IMR-90 (cell line): Measurements from ENCODE around the gene ME3. TPM values are rescaled to one million over a fixed set of nuclear protein-coding genes. Genes with fewer than 3 reads are reported as not detected.
A peak's percentile ranks its signal among the peaks of the same experiment; 100 is the strongest.

ENCODE experiments used
- ATAC-seq: fragments of 200-7000 bp; cut with Tn5 transposase; 2 replicates; pipeline ENCODE4 v1.9.1; 2020; ENCODE audit warnings: low read depth, mild to moderate bottlenecking, moderate library complexity
- BruUV-seq: library from RNA; stranded (reverse); fragments of 400-500 nt; replicated peaks from 2 replicates; lab custom pipeline; 2021; lab: Mats Ljungman, UMichigan
- CTCF ChIA-PET: fragments of 300-600 bp; formaldehyde crosslinking; extraction: SDS; loops from one replicate; lab custom pipeline; 2021; ENCODE audit warnings: antibody characterized with exemption; lab: Yijun Ruan, JAX
- POLR2A ChIA-PET: fragments of 300-600 bp; sonication (Branson Sonifier 250); formaldehyde crosslinking; loops from one replicate; lab custom pipeline; 2022; ENCODE audit warnings: antibody characterized with exemption; ENCODE audit not compliant: unreplicated experiment; lab: Charles Lee
- DNase-seq: peaks from one replicate; pipeline ENCODE4 v3.0.0; 2013
- H2AFZ ChIP-seq: replicated peaks from 2 replicates; pipeline ENCODE3; 2013; ENCODE audit warnings: low read length, mild to moderate bottlenecking; ENCODE audit not compliant: poor library complexity
- H2AK5ac ChIP-seq: 2 replicates; pipeline ENCODE4 v1.6.1; 2013; ENCODE audit warnings: low read depth, low read length, inconsistent platforms
- H2AK9ac ChIP-seq: replicated peaks from 2 replicates; pipeline ENCODE3; 2013; ENCODE audit warnings: mild to moderate bottlenecking, low read depth, low read length, moderate library complexity; ENCODE audit not compliant: poor library complexity
- H2BK120ac ChIP-seq: 2 replicates; pipeline ENCODE4 v1.6.1; 2013; ENCODE audit warnings: low read depth, low read length, inconsistent platforms
- H2BK15ac ChIP-seq: 3 replicates; pipeline ENCODE4 v1.6.1; 2013; ENCODE audit warnings: low read depth, low read length, inconsistent platforms
- H2BK20ac ChIP-seq: 2 replicates; pipeline ENCODE4 v1.6.1; 2013; ENCODE audit warnings: low read depth, mild to moderate bottlenecking, inconsistent platforms, low read length, moderate library complexity
- H2BK5ac ChIP-seq: 2 replicates; pipeline ENCODE4 v1.6.1; 2013; ENCODE audit warnings: mild to moderate bottlenecking, low read depth, low read length, inconsistent platforms; ENCODE audit not compliant: poor library complexity, severe bottlenecking
- H3K14ac ChIP-seq: replicated peaks from 2 replicates; pipeline ENCODE4 v1.6.1; 2013; ENCODE audit warnings: low read depth, low read length, inconsistent platforms
- H3K18ac ChIP-seq: 2 replicates; pipeline ENCODE4 v1.6.1; 2013; ENCODE audit warnings: low read depth, low read length, control low read depth
- H3K23ac ChIP-seq: 2 replicates; pipeline ENCODE4 v1.6.1; 2013; ENCODE audit warnings: low read depth, low read length, inconsistent platforms
- H3K27ac ChIP-seq: 2 replicates; pipeline ENCODE4 v1.5.1; 2013; ENCODE audit warnings: mild to moderate bottlenecking, control low read depth, low read length; ENCODE audit not compliant: insufficient read depth
- H3K27me3 ChIP-seq: 2 replicates; pipeline ENCODE4 v1.6.1; 2013; ENCODE audit warnings: low read length; ENCODE audit not compliant: control insufficient read depth, insufficient read depth
- H3K36me3 ChIP-seq: 2 replicates; pipeline ENCODE4 v1.6.1; 2013; ENCODE audit warnings: low read length, mixed read lengths; ENCODE audit not compliant: control insufficient read depth, insufficient read depth
- H3K4ac ChIP-seq: 2 replicates; pipeline ENCODE4 v1.6.1; 2013; ENCODE audit warnings: low read depth, low read length, inconsistent platforms
- H3K4me1 ChIP-seq: 2 replicates; pipeline ENCODE4 v1.6.1; 2013; ENCODE audit warnings: low read length, mixed read lengths; ENCODE audit not compliant: control insufficient read depth, insufficient read depth
- H3K4me2 ChIP-seq: 2 replicates; pipeline ENCODE4 v1.6.1; 2013; ENCODE audit warnings: low read depth, mild to moderate bottlenecking, control low read depth, low read length, moderate library complexity
- H3K4me3 ChIP-seq: 2 replicates; pipeline ENCODE4 v1.5.1; 2013; ENCODE audit warnings: low read depth, mild to moderate bottlenecking, control low read depth, low read length, moderate library complexity; ENCODE audit not compliant: insufficient read depth
- H3K56ac ChIP-seq: 2 replicates; pipeline ENCODE4 v1.6.1; 2013; ENCODE audit warnings: low read length, inconsistent platforms; ENCODE audit not compliant: insufficient read depth; ENCODE audit errors: extremely low read depth
- H3K79me1 ChIP-seq, 2 experiments: 2 replicates each; pipeline ENCODE4 v1.6.1; 2013; ENCODE audit warnings: low read length in 2 of 2, inconsistent platforms in 1 of 2, low read depth in 1 of 2
- H3K9ac ChIP-seq: 2 replicates; pipeline ENCODE4 v1.6.1; 2013; ENCODE audit warnings: low read depth, low read length, control low read depth
- H3K9me1 ChIP-seq: 2 replicates; pipeline ENCODE4 v1.6.1; 2013; ENCODE audit warnings: low read length, inconsistent platforms; ENCODE audit not compliant: insufficient read depth
- H3K9me3 ChIP-seq: 2 replicates; pipeline ENCODE4 v1.6.1; 2013; ENCODE audit warnings: low read length; ENCODE audit not compliant: control insufficient read depth, insufficient read depth
- H4K20me1 ChIP-seq: 2 replicates; pipeline ENCODE4 v1.6.1; 2013; ENCODE audit warnings: low read length, inconsistent platforms; ENCODE audit not compliant: insufficient read depth
- H4K5ac ChIP-seq: 2 replicates; pipeline ENCODE4 v1.6.1; 2013; ENCODE audit warnings: mild to moderate bottlenecking, low read depth, low read length, control low read depth
- H4K8ac ChIP-seq, 2 experiments: 2 replicates each; pipeline ENCODE4 v1.6.1; 2013; ENCODE audit warnings: low read depth in 2 of 2, low read length in 2 of 2, control low read depth in 1 of 2, inconsistent platforms in 1 of 2
- H4K91ac ChIP-seq: 2 replicates; pipeline ENCODE4 v1.6.1; 2013; ENCODE audit warnings: low read depth, low read length, inconsistent platforms; ENCODE audit not compliant: insufficient read depth
- BHLHE40 ChIP-seq: fragments of 150-350 bp; IDR thresholded peaks from 2 replicates; pipeline ENCODE4 v1.6.1; 2016; ENCODE audit warnings: mild to moderate bottlenecking, low read depth, low read length
- CEBPB ChIP-seq: IDR thresholded peaks from 2 replicates; pipeline ENCODE4 v1.6.1; 2012; ENCODE audit warnings: low read depth, low read length, improper control_type of control experiment
- FOS ChIP-seq: fragments of 150-350 bp; IDR thresholded peaks from 2 replicates; pipeline ENCODE4 v1.6.1; 2016; ENCODE audit warnings: low read depth, low read length
- MAFK ChIP-seq: IDR thresholded peaks from 2 replicates; pipeline ENCODE4 v1.6.1; 2012; ENCODE audit warnings: low read depth, low read length, improper control_type of control experiment
- MAZ ChIP-seq: IDR thresholded peaks from 2 replicates; pipeline ENCODE4 v1.6.1; 2012; ENCODE audit warnings: low read depth, mild to moderate bottlenecking, low read length, improper control_type of control experiment, moderate library complexity, borderline replicate concordance
- MXI1 ChIP-seq: IDR thresholded peaks from 2 replicates; pipeline ENCODE4 v1.6.1; 2012; ENCODE audit warnings: low read depth, mild to moderate bottlenecking, low read length, moderate library complexity, borderline replicate concordance
- NFE2L2 ChIP-seq: fragments of 150-350 bp; IDR thresholded peaks from 2 replicates; pipeline ENCODE4 v1.6.1; 2016; ENCODE audit warnings: low read depth, mild to moderate bottlenecking, low read length
- POLR2A ChIP-seq: IDR thresholded peaks from 2 replicates; pipeline ENCODE4 v1.6.1; 2012; ENCODE audit warnings: mild to moderate bottlenecking, low read depth, low read length
- RAD21 ChIP-seq: IDR thresholded peaks from 2 replicates; pipeline ENCODE4 v1.6.1; 2012; ENCODE audit warnings: low read length, improper control_type of control experiment
- RCOR1 ChIP-seq: IDR thresholded peaks from 2 replicates; pipeline ENCODE4 v1.6.1; 2012; ENCODE audit warnings: mild to moderate bottlenecking, low read length, improper control_type of control experiment; ENCODE audit not compliant: insufficient replicate concordance
- RFX5 ChIP-seq: IDR thresholded peaks from 2 replicates; pipeline ENCODE4 v1.8.0; 2012; ENCODE audit warnings: low read depth, mild to moderate bottlenecking, low read length, moderate library complexity
- WGBS, 2 experiments: methylation state at CpG; one replicate each; pipeline versions ENCODE4 v1.1.5 to v1.1.7; 2013; ENCODE audit warnings: missing lambda C conversion rate in 2 of 2; ENCODE audit not compliant: insufficient read length in 1 of 2; ENCODE audit errors: extremely low coverage in 2 of 2; 5-methylcytosine and 5-hydroxymethylcytosine counted together
- dilution Hi-C: fragments of 300-500 bp; cut with HindIII; formaldehyde crosslinking; loops from one replicate; pipeline ENCODE4 v1.14.3; 2018; ENCODE audit warnings: low sequenced_read_pairs; ENCODE audit not compliant: unreplicated experiment
- in situ Hi-C: fragments of 300-500 bp; cut with MboI; formaldehyde crosslinking; loops from 3 replicates; pipeline ENCODE4 v1.14.3; 2019; ENCODE audit warnings: low sequenced_read_pairs, inconsistent platforms, mixed read lengths
- intact Hi-C: fragments of 100-400 bp; cut with micrococcal nuclease; formaldehyde crosslinking; loops from 2 replicates; pipeline ENCODE4 v1.10.0; 2022
- polyA plus RNA-seq, 3 experiments: library from polyadenylated mRNA; depleted of rRNA; stranded (reverse); fragments of >200 nt; gene quantifications; 2 replicates each; pipeline ENCODE4 v1.2.3, GENCODE V29; 2012; ENCODE audit warnings: low replicate concordance in 1 of 3
- total RNA-seq: library from RNA; depleted of rRNA; stranded (reverse); fragments of >200 nt; gene quantifications from 2 replicates; pipeline ENCODE4 v1.2.3, GENCODE V29; 2012
- TF ChIP-seq, protein P1 (sequence below): fragments of 150-350 bp; IDR thresholded peaks from 2 replicates; pipeline ENCODE4 v1.6.1; 2016; ENCODE audit warnings: low read depth, mild to moderate bottlenecking, low read length, moderate library complexity, borderline replicate concordance
- TF ChIP-seq, protein P2 (sequence below): conservative IDR thresholded peaks from 2 replicates; pipeline ENCODE4 v1.5.1; 2012; ENCODE audit warnings: mild to moderate bottlenecking, low read depth, low read length, improper control_type of control experiment

Gene ME3
- total and polyA plus RNA-seq, 2 of the 4 experiments (the other 2 are of a cell fraction): 7.8 to 9.0 TPM

DNA sequence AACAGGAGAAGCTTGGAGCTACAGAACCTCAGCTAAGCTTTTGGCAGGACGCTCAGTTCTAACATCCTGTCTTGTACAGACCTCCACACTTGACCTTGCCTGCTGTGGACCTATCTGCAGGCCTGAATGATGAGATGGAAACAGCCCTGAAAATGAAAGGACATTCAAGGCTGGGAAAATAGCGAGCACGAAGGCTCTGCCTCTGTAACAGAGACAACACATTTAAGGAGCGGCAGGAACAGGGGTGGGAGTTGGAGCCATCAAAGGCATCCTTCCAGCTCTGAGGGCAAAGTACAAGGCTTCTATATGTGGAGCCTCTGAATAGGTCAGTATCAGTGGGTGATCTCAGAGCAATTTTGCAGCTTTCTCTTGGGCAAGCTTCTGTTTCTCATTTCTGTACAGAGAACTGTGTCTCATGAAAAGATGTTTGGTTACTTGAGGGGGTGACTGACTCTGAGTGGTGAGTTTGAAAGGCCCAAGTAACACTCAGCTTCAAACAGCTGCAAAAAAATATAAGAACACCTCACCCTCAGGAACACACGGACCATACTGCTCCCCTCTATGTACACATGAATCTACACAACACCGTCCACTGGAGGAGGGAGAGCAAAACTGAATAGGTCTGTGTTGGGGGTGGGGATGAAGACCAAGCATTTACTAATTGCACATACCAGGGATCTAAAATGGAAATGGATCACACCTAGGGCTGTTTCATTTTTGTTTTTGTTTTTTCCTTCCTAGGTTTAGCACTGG lies 196.1 kb downstream of the ME3 start:
- peak overlapping the region in 1 of 2 experiments; percentile 30; a peak in 1 of 4 replicates for H4K8ac ChIP-seq
- no peak overlapping the region for H3K56ac ChIP-seq
- 70% methylated on average over 2 of the region's 6 CpGs; no CpG with 5 or more reads in 1 of the 2 experiments for WGBS, 2 experiments
- intact Hi-C loops (no loop called here), in situ Hi-C loops (no loop called here), dilution Hi-C loops (no loop called here)
- POLR2A ChIA-PET: interaction anchor here (0.6 kb wide), 1 partner anchor 261 kb away, joined by 4 read pairs; no protein-coding TSS in a partner anchor
- H2AK5ac ChIP-seq: peak overlapping the region; percentile 57; the same call in 1 of the 2 replicates
- H3K23ac ChIP-seq: peak overlapping the region; percentile 28; the same call in 1 of the 2 replicates
- TF ChIP-seq MXI1 (no peak), BHLHE40 (no peak), FOS (no peak), RFX5 (no peak), MAFK (no peak), CEBPB (no peak), POLR2A (no peak), NFE2L2 (no peak), MAZ (no peak), RCOR1 (no peak), RAD21 (no peak)
- TF ChIP-seq, protein P1, sequence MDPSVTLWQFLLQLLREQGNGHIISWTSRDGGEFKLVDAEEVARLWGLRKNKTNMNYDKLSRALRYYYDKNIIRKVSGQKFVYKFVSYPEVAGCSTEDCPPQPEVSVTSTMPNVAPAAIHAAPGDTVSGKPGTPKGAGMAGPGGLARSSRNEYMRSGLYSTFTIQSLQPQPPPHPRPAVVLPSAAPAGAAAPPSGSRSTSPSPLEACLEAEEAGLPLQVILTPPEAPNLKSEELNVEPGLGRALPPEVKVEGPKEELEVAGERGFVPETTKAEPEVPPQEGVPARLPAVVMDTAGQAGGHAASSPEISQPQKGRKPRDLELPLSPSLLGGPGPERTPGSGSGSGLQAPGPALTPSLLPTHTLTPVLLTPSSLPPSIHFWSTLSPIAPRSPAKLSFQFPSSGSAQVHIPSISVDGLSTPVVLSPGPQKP: no peak
- TF ChIP-seq, protein P2, sequence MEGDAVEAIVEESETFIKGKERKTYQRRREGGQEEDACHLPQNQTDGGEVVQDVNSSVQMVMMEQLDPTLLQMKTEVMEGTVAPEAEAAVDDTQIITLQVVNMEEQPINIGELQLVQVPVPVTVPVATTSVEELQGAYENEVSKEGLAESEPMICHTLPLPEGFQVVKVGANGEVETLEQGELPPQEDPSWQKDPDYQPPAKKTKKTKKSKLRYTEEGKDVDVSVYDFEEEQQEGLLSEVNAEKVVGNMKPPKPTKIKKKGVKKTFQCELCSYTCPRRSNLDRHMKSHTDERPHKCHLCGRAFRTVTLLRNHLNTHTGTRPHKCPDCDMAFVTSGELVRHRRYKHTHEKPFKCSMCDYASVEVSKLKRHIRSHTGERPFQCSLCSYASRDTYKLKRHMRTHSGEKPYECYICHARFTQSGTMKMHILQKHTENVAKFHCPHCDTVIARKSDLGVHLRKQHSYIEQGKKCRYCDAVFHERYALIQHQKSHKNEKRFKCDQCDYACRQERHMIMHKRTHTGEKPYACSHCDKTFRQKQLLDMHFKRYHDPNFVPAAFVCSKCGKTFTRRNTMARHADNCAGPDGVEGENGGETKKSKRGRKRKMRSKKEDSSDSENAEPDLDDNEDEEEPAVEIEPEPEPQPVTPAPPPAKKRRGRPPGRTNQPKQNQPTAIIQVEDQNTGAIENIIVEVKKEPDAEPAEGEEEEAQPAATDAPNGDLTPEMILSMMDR: no peak
- no peak overlapping the region for H4K5ac ChIP-seq
- H4K20me1 ChIP-seq: no peaks in the 10 kb centered on the region
- no peak overlapping the region for H2AK9ac ChIP-seq
- peak overlapping the region; percentile 57; the same call in 1 of the 2 replicates for H3K18ac ChIP-seq
- H2BK5ac ChIP-seq: no peak overlapping the region
- no TSS peak for BruUV-seq
- H3K36me3 ChIP-seq: no peaks in the 10 kb centered on the region
- peaks cover 26% of the 10 kb centered on the region for H3K9me1 ChIP-seq
- H2BK120ac ChIP-seq: peak overlapping the region; percentile 38
- H3K9ac ChIP-seq: no peak overlapping the region
- CTCF ChIA-PET: no interaction called here
- peak; percentile 7 for DNase-seq
- H3K4me1 ChIP-seq: peaks cover 13% of the 10 kb centered on the region
- H3K4me2 ChIP-seq: peak overlapping the region; percentile 6; the same call in 1 of the 2 replicates
- no peak overlapping the region for H2AFZ ChIP-seq
- no peaks in the 10 kb centered on the region for H3K27me3 ChIP-seq
- H3K4ac ChIP-seq: peak overlapping the region; percentile 75
- H2BK20ac ChIP-seq: peak overlapping the region; percentile 73; the same call in 1 of the 2 replicates
- H3K4me3 ChIP-seq: no peak overlapping the region
- no peaks in the 10 kb centered on the region for H3K79me1 ChIP-seq
- H3K14ac ChIP-seq: peak overlapping the region; percentile 77; the same call in 1 of the 2 replicates
- H2BK15ac ChIP-seq: peak overlapping the region; percentile 24; the same call in 1 of the 3 replicates
- H3K9me3 ChIP-seq: no peaks in the 10 kb centered on the region
- peak; percentile 15; the same call in 1 of the 2 replicates for ATAC-seq
- peak overlapping the region; percentile 29; the same call in 1 of the 2 replicates for H4K91ac ChIP-seq
- no peak overlapping the region for H3K27ac ChIP-seq
